Keratinocyte (primary cell): ENCODE measurements around the gene EEF1AKMT2.

ENCODE experiments used
- CTCF ChIP-seq, 3 experiments: IDR thresholded peaks in 1 of 3; conservative IDR thresholded peaks in 1 of 3; optimal IDR thresholded peaks in 1 of 3; 2 replicates in 2 of 3; 3 replicates in 1 of 3; pipeline versions ENCODE3 to v1.5.1; 2011; ENCODE audit warnings: low read length in 3 of 3, mild to moderate bottlenecking in 3 of 3, moderate library complexity in 2 of 3, control low read depth in 1 of 3, inconsistent platforms in 1 of 3; ENCODE audit not compliant: insufficient read depth in 2 of 3; ENCODE audit errors: extremely low read depth in 1 of 3
- EZH2 ChIP-seq: IDR thresholded peaks from one replicate; pipeline ENCODE4 v1.6.1; 2012; ENCODE audit warnings: inconsistent platforms, mild to moderate bottlenecking, low read length, moderate library complexity

GRCh38 chr10:124734311-124735166 lies 57.1 kb downstream of the EEF1AKMT2 start:
- no peak for TF ChIP-seq CTCF (optimal IDR thresholded peaks at IDR 0.05 in 1 of 3, IDR thresholded peaks at IDR 0.05 in 1 of 3, conservative IDR thresholded peaks at IDR 0.05 in 1 of 3; ENCODE audit: extremely low read depth in 1 of 3, insufficient read depth in 2 of 3, low read length in 3 of 3)
- no peak for TF ChIP-seq EZH2
